Measurements from ENCODE around the gene HSD17B14. TPM values are rescaled to one million over a fixed set of nuclear protein-coding genes. Genes with fewer than 3 reads are reported as not detected.

Gene HSD17B14
- total RNA-seq (2021; ENCODE audit: unreplicated experiment), result 3.9 TPM
- polyA plus RNA-seq (2012), result 2.6 and 3.8 TPM in 2 replicates
- percentile 41 among the genes with signal in this experiment for Bru-seq, nascent RNA
- BruChase-seq, experiment 1, labeled RNA remaining after a 6-hour chase, result percentile 56 among the genes with signal in this experiment
- percentile 49 among the genes with signal in this experiment for BruChase-seq, experiment 2, labeled RNA remaining after a 2-hour chase
- long read RNA-seq, partial matches to known transcripts, result 1 of 1 reads
- long read RNA-seq, other reads (novel, unspliced or antisense), result 0 of 1 reads

GRCh38 chr19:48836089-48837017, at the start of gene HSD17B14:
Gene HSD17B14, minus strand, starts transcription at chr19:48836491. Its CDS starts 80 bp downstream, at chr19:48836411.
- no TSS peak for BruUV-seq (replicated peaks)
- H3K9ac ChIP-seq (ENCODE audit: low read length), result no peak within 1 kb of the TSS; the same call in 1 of the 2 replicates
- peak within 1 kb of the TSS; percentile 52 for H3K4me2 ChIP-seq (ENCODE audit: low read length)
- H3K79me2 ChIP-seq (ENCODE audit: insufficient read depth, low read length), result no peaks in the 10 kb centered on the region
- ChIA-PET POLR2A (interaction anchor here (1.3 kb wide), 1 partner anchor 36 kb away, joined by 4 read pairs; the partner anchor contains the start of gene PPP1R15A), CTCF (interaction anchor here (0.8 to 1.6 kb wide), 6 partner anchors 8 to 134 kb away, joined by 3 to 8 read pairs (median 4); no protein-coding TSS in a partner anchor), RAD21 (ENCODE audit: low non-redundant PET in 1 of 2, low total read pairs in 2 of 2, uncharacterized antibody in 2 of 2, unreplicated experiment in 2 of 2) (interaction anchor here (1.0 to 1.2 kb wide), 4 partner anchors 41 to 48 kb away, joined by 3 to 6 read pairs (median 4); no protein-coding TSS in a partner anchor)
- no peaks in the 10 kb centered on the region for H3K36me3 ChIP-seq (ENCODE audit: control insufficient read depth in 1 of 2, insufficient read depth in 2 of 2, low read length in 2 of 2)
- H3K27ac ChIP-seq (ENCODE audit: low read depth, low read length), result peak within 1 kb of the TSS; percentile 56
- no peaks in the 10 kb centered on the region for H3K27me3 ChIP-seq (ENCODE audit: insufficient read depth, low read length)
- ATAC-seq, result peak; percentile 20
- TF ChIP-seq SP1 (IDR thresholded peaks at IDR 0.05; ENCODE audit: low read depth), result no peak
- no peak for TF ChIP-seq FOSL1 (IDR thresholded peaks at IDR 0.05; ENCODE audit: low read depth)
- TF ChIP-seq CEBPB (IDR thresholded peaks at IDR 0.05; ENCODE audit: low read depth), result no peak
- H3K9me2 ChIP-seq (ENCODE audit: insufficient read depth), result no peaks in the 10 kb centered on the region
- intact Hi-C loops (cut with micrococcal nuclease), result no loop called here
- H4K20me1 ChIP-seq (ENCODE audit: insufficient read depth), result no peaks in the 10 kb centered on the region
- no peaks in the 10 kb centered on the region for H3K9me3 ChIP-seq (ENCODE audit: control insufficient read depth in 1 of 2, insufficient read depth in 1 of 2, low read depth in 1 of 2, low read length in 2 of 2)
- H2AFZ ChIP-seq (ENCODE audit: low read depth, low read length, poor library complexity, severe bottlenecking), result no peak within 1 kb of the TSS
- H3K4me3 ChIP-seq (replicated peaks in 1 of 2; ENCODE audit: low read depth in 1 of 2, low read length in 2 of 2), result peak within 1 kb of the TSS; percentile 29 to 35
- DNase-seq (ENCODE audit: low read depth, low spot score), result no peak
- peaks cover 5 to 23% of the 10 kb centered on the region in 2 experiments; a peak in 3 of 4 replicates for H3K4me1 ChIP-seq (ENCODE audit: control insufficient read depth in 1 of 2, insufficient read depth in 2 of 2, low read length in 2 of 2)

- Histone ChIP-seq H3K9ac (ENCODE audit: low read length) (no peak overlapping the region), H3K9me3 (ENCODE audit: control insufficient read depth in 1 of 2, insufficient read depth in 1 of 2, low read depth in 1 of 2, low read length in 2 of 2) (no peaks in the 10 kb centered on the region), H3K9me2 (ENCODE audit: insufficient read depth) (no peaks in the 10 kb centered on the region), H3K4me2 (ENCODE audit: low read length) (no peak overlapping the region), H3K27ac (ENCODE audit: low read depth, low read length) (no peak overlapping the region), H4K20me1 (ENCODE audit: insufficient read depth) (no peaks in the 10 kb centered on the region), H2AFZ (ENCODE audit: low read depth, low read length, poor library complexity, severe bottlenecking) (no peak overlapping the region), H3K4me1 (ENCODE audit: control insufficient read depth in 1 of 2, insufficient read depth in 2 of 2, low read length in 2 of 2) (peaks cover 0 to 6% of the 10 kb centered on the region in 2 experiments; a peak in 2 of 4 replicates), H3K27me3 (ENCODE audit: insufficient read depth, low read length) (no peaks in the 10 kb centered on the region), H3K36me3 (ENCODE audit: control insufficient read depth in 1 of 2, insufficient read depth in 2 of 2, low read length in 2 of 2) (no peaks in the 10 kb centered on the region), H3K4me3 (replicated peaks in 1 of 2; ENCODE audit: low read depth in 1 of 2, low read length in 2 of 2) (no peak overlapping the region), H3K79me2 (ENCODE audit: insufficient read depth, low read length) (no peaks in the 10 kb centered on the region)
- BruUV-seq (replicated peaks), result no TSS peak
- POLR2A ChIA-PET, result no interaction called here
- intact Hi-C loops (cut with micrococcal nuclease), result no loop called here
- DNase-seq (ENCODE audit: low read depth, low spot score), result no peak
- no peak for TF ChIP-seq POLR2A (IDR thresholded peaks at IDR 0.05; ENCODE audit: borderline replicate concordance, extremely low read depth, insufficient read depth, insufficient read length)
- TF ChIP-seq ZBTB33 (IDR thresholded peaks at IDR 0.05; ENCODE audit: extremely low read depth, insufficient replicate concordance, low read length), result no peak
- TF ChIP-seq ZFX (IDR thresholded peaks at IDR 0.05), result no peak
- TF ChIP-seq ELF1 (IDR thresholded peaks at IDR 0.05; ENCODE audit: borderline replicate concordance, low read depth), result no peak
- TF ChIP-seq CBX3 (IDR thresholded peaks at IDR 0.05; ENCODE audit: low read depth), result no peak
- ATAC-seq, result no peak
- CTCF ChIA-PET, result no interaction called here
- RAD21 ChIA-PET (ENCODE audit: low non-redundant PET in 1 of 2, low total read pairs in 2 of 2, uncharacterized antibody in 2 of 2, unreplicated experiment in 2 of 2), result no interaction called here
Measured at GRCh38 chr19:48883726-48884125, 47.4 kb upstream of the HSD17B14 start.

Data from HCT116 (cell line).